ENCODE data around the gene SVEP1.
"Not testable (repeated sequence)": the region's sequence is repeated elsewhere in the genome, so short reads cannot be mapped to it uniquely, and the experiment has no call there.

Gene SVEP1

DNA sequence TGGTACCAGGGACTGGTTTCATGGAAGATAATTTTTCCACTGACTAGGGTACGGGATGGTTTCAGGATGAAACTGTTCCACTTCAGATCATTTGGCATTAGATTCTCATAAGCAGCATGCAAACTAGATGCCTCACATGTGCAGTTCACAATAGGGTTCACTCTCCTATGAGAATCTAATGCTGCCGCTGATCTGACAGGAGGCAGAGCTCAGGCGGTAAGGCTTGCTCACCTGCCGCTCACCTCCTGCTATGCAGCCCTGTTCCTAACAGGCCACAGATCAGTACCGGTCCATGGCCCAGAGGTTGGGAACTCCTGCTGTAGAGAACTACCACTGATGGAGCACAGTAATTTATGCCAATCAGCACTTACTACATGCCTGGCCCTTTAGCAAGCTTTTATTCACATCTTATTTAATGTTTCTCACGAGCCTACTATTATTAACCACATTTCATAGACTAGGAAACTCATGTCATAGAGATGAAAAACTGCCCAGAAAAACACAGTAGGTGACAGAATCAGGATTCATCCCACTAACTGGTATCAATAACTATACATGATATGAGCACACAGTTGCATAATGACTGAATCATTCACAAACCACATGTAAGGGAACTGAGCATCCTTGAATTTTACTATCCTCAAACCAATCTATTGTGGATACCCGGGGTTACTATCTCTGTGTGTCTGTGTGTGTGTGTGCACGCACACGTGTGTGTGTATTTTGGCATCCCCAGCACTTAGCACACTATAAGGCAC, 46.5 kb downstream of the SVEP1 start:
- TF ChIP-seq CTCF (IDR thresholded peaks at IDR 0.05; ENCODE audit: insufficient read depth, low read length, poor library complexity, severe bottlenecking) = no peak
- TF ChIP-seq EZH2phosphoT487 (conservative IDR thresholded peaks at IDR 0.05; ENCODE audit: low read length) = no peak
- Histone ChIP-seq H3F3A (ENCODE audit: insufficient read depth) (no peaks in the 10 kb centered on the region), H2AFZ (ENCODE audit: low read depth, low read length, severe bottlenecking) (no peak overlapping the region), H4K20me1 (ENCODE audit: low read depth, low read length) (no peaks in the 10 kb centered on the region), H3K9me3 (ENCODE audit: insufficient read depth, low read length) (no peaks in the 10 kb centered on the region), H3K27ac (ENCODE audit: low read depth, low read length) (no peak overlapping the region), H3K79me2 (ENCODE audit: insufficient read depth, low read length) (no peaks in the 10 kb centered on the region), H3K9ac (ENCODE audit: low read length) (no peak overlapping the region), H3K9me2 (replicated peaks; ENCODE audit: insufficient read depth, low read length) (no peaks in the 10 kb centered on the region), H3K36me3 (ENCODE audit: low read length) (no peaks in the 10 kb centered on the region), H3K4me3 (ENCODE audit: insufficient read depth, low read length, poor library complexity, severe bottlenecking) (no peak overlapping the region), H3K27me3 (ENCODE audit: low read length) (no peaks in the 10 kb centered on the region), H3K4me2 (ENCODE audit: low read depth, low read length, poor library complexity, severe bottlenecking) (no peak overlapping the region)

GRCh38 chr9:110531776-110532175, 47.8 kb downstream of the SVEP1 start:
- TF ChIP-seq EZH2phosphoT487 (conservative IDR thresholded peaks at IDR 0.05; ENCODE audit: low read length) (no peak), CTCF (IDR thresholded peaks at IDR 0.05; ENCODE audit: insufficient read depth, low read length, poor library complexity, severe bottlenecking) (no peak)
- Histone ChIP-seq H3K79me2 (ENCODE audit: insufficient read depth, low read length) (no peaks in the 10 kb centered on the region), H3K4me2 (ENCODE audit: low read depth, low read length, poor library complexity, severe bottlenecking) (no peak overlapping the region)

DNA sequence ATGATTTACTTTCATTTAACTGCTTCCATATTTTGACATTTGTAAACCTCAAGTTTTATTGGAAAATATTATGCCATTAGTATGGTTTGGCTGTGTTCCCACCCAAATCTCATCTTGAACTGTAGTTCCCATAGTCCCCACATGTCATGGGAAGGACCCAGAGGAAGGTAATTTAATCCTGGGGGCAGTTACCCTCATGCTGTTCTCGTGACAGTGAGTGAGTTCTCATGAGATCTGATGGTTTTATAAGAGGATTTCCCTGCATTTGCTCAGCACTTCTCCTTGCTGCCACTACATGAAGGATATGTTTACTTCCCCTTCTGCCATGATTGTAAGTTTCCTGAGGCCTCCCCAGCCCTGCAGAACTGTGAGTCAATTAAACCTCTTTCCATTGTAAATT, 48.3 kb downstream of the SVEP1 start:
- H3K9ac ChIP-seq (ENCODE audit: low read length); H3K36me3 ChIP-seq (ENCODE audit: low read length); H3K27ac ChIP-seq (ENCODE audit: low read depth, low read length); H3K9me3 ChIP-seq (ENCODE audit: insufficient read depth, low read length); H3K9me2 ChIP-seq (replicated peaks; ENCODE audit: insufficient read depth, low read length); H3K4me3 ChIP-seq (ENCODE audit: insufficient read depth, low read length, poor library complexity, severe bottlenecking); H4K20me1 ChIP-seq (ENCODE audit: low read depth, low read length); H2AFZ ChIP-seq (ENCODE audit: low read depth, low read length, severe bottlenecking); H3K4me2 ChIP-seq (ENCODE audit: low read depth, low read length, poor library complexity, severe bottlenecking); H3K27me3 ChIP-seq (ENCODE audit: low read length); H3K79me2 ChIP-seq (ENCODE audit: insufficient read depth, low read length); H3F3A ChIP-seq (ENCODE audit: insufficient read depth): not testable (repeated sequence)

More at GRCh38 chr9:110531776-110532175, 47.8 kb downstream of the SVEP1 start:
- Histone ChIP-seq H4K20me1 (ENCODE audit: low read depth, low read length) (no peaks in the 10 kb centered on the region), H3K9me2 (replicated peaks; ENCODE audit: insufficient read depth, low read length) (no peaks in the 10 kb centered on the region), H3K9ac (ENCODE audit: low read length) (no peak overlapping the region), H2AFZ (ENCODE audit: low read depth, low read length, severe bottlenecking) (no peak overlapping the region), H3K36me3 (ENCODE audit: low read length) (no peaks in the 10 kb centered on the region), H3K27me3 (ENCODE audit: low read length) (no peaks in the 10 kb centered on the region), H3K27ac (ENCODE audit: low read depth, low read length) (no peak overlapping the region), H3K4me3 (ENCODE audit: insufficient read depth, low read length, poor library complexity, severe bottlenecking) (no peak overlapping the region), H3K9me3 (ENCODE audit: insufficient read depth, low read length) (no peaks in the 10 kb centered on the region), H3F3A (ENCODE audit: insufficient read depth) (no peaks in the 10 kb centered on the region)

DNA sequence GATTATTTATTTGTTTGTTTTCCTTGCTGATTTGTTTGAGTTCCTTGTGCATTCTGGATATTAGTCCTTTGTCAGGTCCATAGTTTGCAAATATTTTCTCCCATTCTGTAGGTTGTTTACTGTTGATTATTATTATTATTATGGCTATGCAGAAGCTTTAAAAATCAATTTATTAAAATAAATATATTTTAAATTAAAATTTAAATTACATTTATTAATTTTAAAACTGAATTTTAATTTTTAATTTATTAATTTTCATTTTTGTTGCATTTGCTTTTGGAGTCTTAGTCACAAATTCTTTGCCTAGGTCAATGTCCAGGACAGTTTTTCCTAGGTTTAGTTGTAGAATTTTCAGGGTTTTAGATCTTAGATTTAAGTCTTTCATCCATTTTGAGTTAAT, 50.9 kb downstream of the SVEP1 start:
- H3K27ac ChIP-seq (ENCODE audit: low read depth, low read length) = no peak overlapping the region

More for the DNA sequence above, 50.9 kb downstream of the SVEP1 start:
- H3K9me2 ChIP-seq (replicated peaks; ENCODE audit: insufficient read depth, low read length) = no peaks in the 10 kb centered on the region
- no peak for TF ChIP-seq CTCF (IDR thresholded peaks at IDR 0.05; ENCODE audit: insufficient read depth, low read length, poor library complexity, severe bottlenecking)
- no peak for TF ChIP-seq EZH2phosphoT487 (conservative IDR thresholded peaks at IDR 0.05; ENCODE audit: low read length)
- H3K9ac ChIP-seq (ENCODE audit: low read length) = no peak overlapping the region
- H3K4me3 ChIP-seq (ENCODE audit: insufficient read depth, low read length, poor library complexity, severe bottlenecking) = no peak overlapping the region
- no peaks in the 10 kb centered on the region for H3K36me3 ChIP-seq (ENCODE audit: low read length)
- H3K4me2 ChIP-seq (ENCODE audit: low read depth, low read length, poor library complexity, severe bottlenecking) = no peak overlapping the region
- no peaks in the 10 kb centered on the region for H3K9me3 ChIP-seq (ENCODE audit: insufficient read depth, low read length)
- H3K79me2 ChIP-seq (ENCODE audit: insufficient read depth, low read length) = no peaks in the 10 kb centered on the region
- no peaks in the 10 kb centered on the region for H3F3A ChIP-seq (ENCODE audit: insufficient read depth)
- no peaks in the 10 kb centered on the region for H3K27me3 ChIP-seq (ENCODE audit: low read length)
- no peak overlapping the region for H2AFZ ChIP-seq (ENCODE audit: low read depth, low read length, severe bottlenecking)
- H4K20me1 ChIP-seq (ENCODE audit: low read depth, low read length) = no peaks in the 10 kb centered on the region
